NCI-H1048 (cell line): Measurements from ENCODE around the gene ARL4D.
A peak's percentile ranks its signal among the peaks of the same experiment; 100 is the strongest.
"Not testable (repeated sequence)": the region's sequence is repeated elsewhere in the genome, so short reads cannot be mapped to it uniquely, and the experiment has no call there.

Source experiments
- DNase-seq: peaks from one replicate; lab custom pipeline; 2025; lab: John Stamatoyannopoulos, UW

Gene ARL4D, protein sequence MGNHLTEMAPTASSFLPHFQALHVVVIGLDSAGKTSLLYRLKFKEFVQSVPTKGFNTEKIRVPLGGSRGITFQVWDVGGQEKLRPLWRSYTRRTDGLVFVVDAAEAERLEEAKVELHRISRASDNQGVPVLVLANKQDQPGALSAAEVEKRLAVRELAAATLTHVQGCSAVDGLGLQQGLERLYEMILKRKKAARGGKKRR

GRCh38 chr17:43398724-43399595 is at the start of gene ARL4D:
ARL4D (plus strand) TSS chr17:43398993; CDS start chr17:43399733, 740 bp downstream.
- peak; percentile 51 for DNase-seq

GRCh38 chr17:43349142-43349541 is 49.7 kb upstream of the ARL4D start:
- no peak for DNase-seq

- DNase-seq: no peak
These were observed 47.9 kb upstream of the ARL4D start for GRCh38 chr17:43350888-43351361.

DNA sequence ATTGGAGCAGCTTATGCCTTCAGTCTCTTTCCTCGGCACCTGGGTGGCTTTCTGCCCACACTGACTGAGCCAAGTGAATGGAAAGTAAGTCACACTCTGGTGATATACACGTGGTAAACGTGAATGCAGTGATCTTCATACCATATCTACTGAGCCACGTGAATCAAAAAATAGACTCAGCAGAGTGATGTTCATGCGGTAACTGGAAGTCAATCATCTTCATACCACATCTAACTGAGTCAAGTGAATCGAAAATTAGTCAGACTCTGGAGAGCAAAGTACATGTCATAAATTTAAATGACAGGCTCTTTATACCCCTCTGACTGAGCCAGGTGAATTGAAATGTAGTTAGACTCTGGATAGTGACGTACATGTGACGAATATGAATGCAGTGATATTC is 47.1 kb upstream of the ARL4D start:
- no peak for DNase-seq

GRCh38 chr17:43352579-43353331 is 46.0 kb upstream of the ARL4D start:
- no peak for DNase-seq

DNA sequence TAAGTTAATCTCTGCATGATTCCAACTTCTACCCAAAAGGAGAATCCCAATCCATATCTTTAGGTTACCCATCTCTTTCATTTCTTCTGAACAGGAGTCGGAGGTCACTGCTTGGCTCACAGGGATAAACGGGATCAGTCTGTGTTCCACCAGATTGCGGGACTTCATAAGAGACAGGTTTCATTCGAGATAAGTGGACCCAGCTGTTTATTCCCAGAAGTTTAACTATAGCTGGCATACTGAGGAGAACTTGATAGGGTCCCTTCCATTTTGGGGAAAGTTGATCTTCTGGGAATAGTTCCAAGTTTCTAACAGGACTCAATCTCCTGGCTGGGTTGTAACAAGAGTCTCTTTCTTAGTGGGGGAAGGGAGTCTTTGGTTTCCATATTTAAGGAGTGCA is 45.4 kb upstream of the ARL4D start:
- no peak for DNase-seq

GRCh38 chr17:43354371-43354770 is 44.4 kb upstream of the ARL4D start:
- DNase-seq: no peak

GRCh38 chr17:43356450-43356849 is 42.3 kb upstream of the ARL4D start:
- DNase-seq: no peak

DNA sequence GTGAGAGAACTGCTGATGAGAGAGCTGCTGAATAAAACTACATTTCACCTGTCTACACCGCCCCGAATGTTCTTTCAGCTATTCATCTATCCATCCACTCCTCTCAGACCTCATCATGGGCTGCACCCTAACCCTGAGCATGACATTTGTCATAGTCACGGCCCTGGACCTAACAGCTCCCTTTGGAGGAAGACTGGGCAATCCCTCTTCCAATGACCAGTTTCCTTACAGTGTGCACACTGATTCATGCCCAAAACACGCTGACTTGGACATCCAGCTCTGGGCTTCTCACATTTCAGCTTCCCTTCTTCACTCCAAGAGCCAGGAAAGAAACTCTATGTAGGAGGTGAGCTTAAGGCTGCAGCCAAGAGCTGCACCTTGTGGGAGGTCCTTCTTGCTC is 41.8 kb upstream of the ARL4D start:
- no peak for DNase-seq

- no peak for DNase-seq
These were observed 39.2 kb upstream of the ARL4D start for GRCh38 chr17:43359469-43360110.

- DNase-seq: peak; percentile 46
These were observed 38.4 kb upstream of the ARL4D start for GRCh38 chr17:43360376-43360738.

GRCh38 chr17:43360739-43361505 is 37.9 kb upstream of the ARL4D start:
- peak; percentile 100 for DNase-seq

- no peak for DNase-seq
These were observed 35.4 kb upstream of the ARL4D start for GRCh38 chr17:43363181-43363925.

DNA sequence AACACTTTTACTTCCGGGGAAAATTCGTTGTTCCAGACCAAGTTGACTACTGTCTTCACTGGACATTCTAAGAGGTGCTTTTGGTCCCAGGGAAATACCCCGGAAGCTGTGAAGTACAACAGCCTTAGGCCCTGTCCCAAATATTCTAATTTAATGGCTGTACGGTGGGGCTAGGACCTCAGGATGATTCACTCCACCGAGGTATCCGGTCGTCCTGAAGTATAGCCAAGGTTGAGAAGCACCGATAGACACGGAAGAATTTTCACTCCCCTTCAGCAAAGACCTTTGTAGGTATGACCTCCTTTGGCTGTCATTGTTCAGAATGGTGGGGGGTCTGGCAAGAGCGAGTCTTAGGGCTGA is 34.9 kb upstream of the ARL4D start:
- DNase-seq: no peak

DNA sequence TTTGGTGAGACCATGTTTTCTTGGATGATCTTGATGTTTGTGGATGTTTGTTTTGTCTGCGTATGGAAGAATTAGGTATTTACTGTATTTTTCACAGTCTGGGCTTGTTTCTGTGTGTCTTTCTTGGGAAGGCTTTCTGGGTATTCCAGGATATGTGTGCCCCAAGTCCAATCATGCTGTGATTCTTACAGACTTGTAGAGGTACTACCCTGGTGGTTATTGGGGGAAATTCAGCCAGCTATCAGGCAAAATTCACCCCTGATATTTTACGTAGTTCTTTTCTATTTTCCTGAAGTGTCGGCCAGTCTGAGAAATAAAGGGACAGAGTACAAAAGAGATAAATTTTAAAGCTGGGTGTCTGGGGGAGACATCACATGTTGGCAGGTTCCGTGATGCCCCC is 33.4 kb upstream of the ARL4D start:
- no peak for DNase-seq

DNA sequence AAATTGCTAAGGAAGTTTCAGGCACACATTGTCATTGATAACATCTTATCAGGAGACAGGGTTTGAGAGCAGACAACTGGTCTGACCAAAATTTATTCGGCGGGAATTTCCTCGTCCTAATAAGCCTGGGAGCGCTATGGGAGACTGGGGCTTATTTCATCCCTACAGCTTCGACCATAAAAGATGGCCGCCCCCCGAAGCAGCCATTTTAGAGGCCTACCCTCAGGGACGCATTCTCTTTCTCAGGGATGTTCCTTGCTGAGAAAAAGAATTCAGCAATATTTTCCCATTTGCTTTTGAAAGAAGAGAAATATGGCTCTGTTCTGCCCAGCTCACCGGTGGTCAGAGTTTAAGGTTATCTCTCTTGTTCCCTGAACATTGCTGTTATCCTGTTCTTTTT is 32.9 kb upstream of the ARL4D start:
- not testable (repeated sequence) for DNase-seq

DNA sequence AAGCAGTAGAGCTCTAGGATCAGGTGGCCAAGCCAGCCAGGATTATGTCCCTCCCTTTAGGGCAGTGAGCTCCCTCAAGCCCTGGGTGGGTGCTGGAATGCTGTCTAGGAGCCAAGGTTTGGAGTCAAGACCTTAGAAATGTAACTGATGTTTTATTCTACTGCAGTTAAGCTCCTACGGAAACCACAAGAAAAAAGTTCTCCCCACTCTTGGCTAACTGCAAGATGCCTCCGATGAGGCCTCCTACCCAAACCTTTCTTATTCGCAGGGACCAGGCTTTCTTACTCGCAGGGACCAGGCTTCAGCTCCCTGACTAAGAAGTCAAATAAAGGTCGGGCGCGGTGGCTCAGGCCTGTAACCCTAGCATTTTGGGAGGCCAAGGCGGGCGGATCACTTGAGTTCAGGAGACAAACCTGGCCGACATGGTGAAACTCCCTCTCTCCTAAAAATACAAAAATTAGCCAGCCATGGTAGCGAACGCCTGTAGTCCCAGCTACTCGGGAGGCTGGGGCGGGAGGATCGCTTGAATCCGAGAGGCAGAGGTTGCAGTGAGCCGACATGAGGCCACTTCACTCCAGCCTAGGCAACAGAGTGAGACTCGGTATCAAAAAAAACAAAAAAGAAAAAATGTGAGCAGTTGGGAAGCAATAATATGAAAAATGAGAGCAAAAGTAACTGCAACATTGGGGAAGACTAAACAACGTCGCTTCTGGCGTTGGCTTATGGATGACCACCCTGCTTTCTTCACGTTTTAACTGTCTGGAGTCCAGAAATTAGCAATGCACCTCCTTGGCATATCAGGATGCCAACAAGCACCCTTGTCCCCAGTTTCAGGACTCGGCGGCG is 31.7 kb upstream of the ARL4D start:
- DNase-seq: no peak

GRCh38 chr17:43367737-43368242 is 31.0 kb upstream of the ARL4D start:
- no peak for DNase-seq

- no peak for DNase-seq
These were observed 29.9 kb upstream of the ARL4D start for GRCh38 chr17:43368740-43369506.
